GM12891 (cell line): ENCODE data around the gene RBP3.

ENCODE experiments used
- DNase-seq: peaks from one replicate; pipeline ENCODE4 v3.0.0; 2011; ENCODE audit warnings: low spot score; ENCODE audit not compliant: insufficient read length
- FAIRE-seq: peaks from 2 replicates; lab custom pipeline; 2011; peaks lifted over from hg19 to GRCh38; lab: Jason Lieb, UNC
- PAX5 ChIP-seq: IDR thresholded peaks from 2 replicates; pipeline ENCODE4 v1.6.1; 2011; ENCODE audit warnings: low read length, moderate library complexity, mild to moderate bottlenecking; ENCODE audit not compliant: insufficient read depth, severe bottlenecking
- POLR2A ChIP-seq: IDR thresholded peaks from 2 replicates; pipeline ENCODE4 v1.6.1; 2011; ENCODE audit warnings: low read depth, low read length, control low read depth
- POLR2AphosphoS5 ChIP-seq: IDR thresholded peaks from 2 replicates; pipeline ENCODE4 v1.6.1; 2011; ENCODE audit warnings: low read depth, low read length, control low read depth
- POU2F2 ChIP-seq: IDR thresholded peaks from 2 replicates; pipeline ENCODE4 v1.6.1; 2011; ENCODE audit warnings: low read depth, mild to moderate bottlenecking, control low read depth, low read length, moderate library complexity
- SPI1 ChIP-seq: IDR thresholded peaks from 2 replicates; pipeline ENCODE4 v1.6.1; 2011; ENCODE audit warnings: low read depth, low read length, control low read depth
- TAF1 ChIP-seq: IDR thresholded peaks from 2 replicates; pipeline ENCODE4 v1.6.1; 2011; ENCODE audit warnings: low read depth, low read length, control low read depth

Gene RBP3

GRCh38 chr10:47370878-47371277 lies 22.7 kb downstream of the RBP3 start:
- DNase-seq (no peak), FAIRE-seq (no peak)
- no peak for TF ChIP-seq TAF1
- TF ChIP-seq POLR2AphosphoS5, result no peak
- TF ChIP-seq PAX5, result no peak
- TF ChIP-seq POU2F2, result no peak
- no peak for TF ChIP-seq POLR2A
- TF ChIP-seq SPI1, result no peak

GRCh38 chr10:47371629-47372485 lies 23.7 kb downstream of the RBP3 start:
- no peak for DNase-seq
- no peak for TF ChIP-seq POU2F2
- TF ChIP-seq TAF1, result no peak
- TF ChIP-seq PAX5, result no peak
- TF ChIP-seq SPI1, result no peak
- TF ChIP-seq POLR2A, result no peak
- no peak for TF ChIP-seq POLR2AphosphoS5
- FAIRE-seq, result no peak

GRCh38 chr10:47372726-47373125 lies 24.6 kb downstream of the RBP3 start:
- DNase-seq (no peak), FAIRE-seq (no peak)
- TF ChIP-seq PAX5 (no peak), POLR2AphosphoS5 (no peak), POU2F2 (no peak), POLR2A (no peak), TAF1 (no peak), SPI1 (no peak)

GRCh38 chr10:47374611-47375536 lies 26.7 kb downstream of the RBP3 start:
- no peak for DNase-seq
- TF ChIP-seq POLR2A (no peak), PAX5 (no peak), POLR2AphosphoS5 (no peak), TAF1 (no peak), POU2F2 (no peak), SPI1 (no peak)
- no peak for FAIRE-seq

GRCh38 chr10:47376522-47377220 lies 28.5 kb downstream of the RBP3 start:
- FAIRE-seq (no peak), DNase-seq (no peak)
- no peak for TF ChIP-seq TAF1
- no peak for TF ChIP-seq POLR2AphosphoS5

- TF ChIP-seq POLR2A (no peak), POU2F2 (no peak)
- FAIRE-seq, result no peak
- no peak for DNase-seq
These were observed 30.0 kb downstream of the RBP3 start for GRCh38 chr10:47378183-47378510.

- DNase-seq (no peak), FAIRE-seq (no peak)
- TF ChIP-seq TAF1 (no peak), POU2F2 (no peak), POLR2AphosphoS5 (no peak), PAX5 (no peak), POLR2A (no peak), SPI1 (no peak)
These were observed 30.7 kb downstream of the RBP3 start for GRCh38 chr10:47378606-47379444.

GRCh38 chr10:47379445-47379785 lies 31.3 kb downstream of the RBP3 start:
- TF ChIP-seq TAF1 (no peak), POLR2AphosphoS5 (no peak), POLR2A (no peak), POU2F2 (no peak), PAX5 (no peak), SPI1 (no peak)
- FAIRE-seq, result no peak
- DNase-seq, result no peak

GRCh38 chr10:47379901-47380300 lies 31.7 kb downstream of the RBP3 start:
- no peak for DNase-seq
- no peak for TF ChIP-seq PAX5
- no peak for TF ChIP-seq SPI1
- no peak for TF ChIP-seq POLR2A
- no peak for TF ChIP-seq POU2F2
- no peak for TF ChIP-seq TAF1
- TF ChIP-seq POLR2AphosphoS5, result no peak
- no peak for FAIRE-seq
